IMR-90 (cell line): ENCODE results near the gene DUSP2. TPM values are rescaled to one million over a fixed set of nuclear protein-coding genes. Genes with fewer than 3 reads are reported as not detected.

Experiments
- ATAC-seq: fragments of 200-7000 bp; cut with Tn5 transposase; 2 replicates; pipeline ENCODE4 v1.9.1; 2020; ENCODE audit warnings: low read depth, mild to moderate bottlenecking, moderate library complexity
- BruUV-seq: library from RNA; stranded (reverse); fragments of 400-500 nt; replicated peaks from 2 replicates; lab custom pipeline; 2021; lab: Mats Ljungman, UMichigan
- CTCF ChIA-PET: fragments of 300-600 bp; formaldehyde crosslinking; extraction: SDS; loops from one replicate; lab custom pipeline; 2021; ENCODE audit warnings: antibody characterized with exemption; lab: Yijun Ruan, JAX
- POLR2A ChIA-PET: fragments of 300-600 bp; sonication (Branson Sonifier 250); formaldehyde crosslinking; loops from one replicate; lab custom pipeline; 2022; ENCODE audit warnings: antibody characterized with exemption; ENCODE audit not compliant: unreplicated experiment; lab: Charles Lee
- DNase-seq: peaks from one replicate; pipeline ENCODE4 v3.0.0; 2013
- H2AFZ ChIP-seq: replicated peaks from 2 replicates; pipeline ENCODE3; 2013; ENCODE audit warnings: low read length, mild to moderate bottlenecking; ENCODE audit not compliant: poor library complexity
- H2AK5ac ChIP-seq: 2 replicates; pipeline ENCODE4 v1.6.1; 2013; ENCODE audit warnings: low read depth, low read length, inconsistent platforms
- H2AK9ac ChIP-seq: replicated peaks from 2 replicates; pipeline ENCODE3; 2013; ENCODE audit warnings: mild to moderate bottlenecking, low read depth, low read length, moderate library complexity; ENCODE audit not compliant: poor library complexity
- H2BK120ac ChIP-seq: 2 replicates; pipeline ENCODE4 v1.6.1; 2013; ENCODE audit warnings: low read depth, low read length, inconsistent platforms
- H2BK15ac ChIP-seq: 3 replicates; pipeline ENCODE4 v1.6.1; 2013; ENCODE audit warnings: low read depth, low read length, inconsistent platforms
- H2BK20ac ChIP-seq: 2 replicates; pipeline ENCODE4 v1.6.1; 2013; ENCODE audit warnings: low read depth, mild to moderate bottlenecking, inconsistent platforms, low read length, moderate library complexity
- H2BK5ac ChIP-seq: 2 replicates; pipeline ENCODE4 v1.6.1; 2013; ENCODE audit warnings: mild to moderate bottlenecking, low read depth, low read length, inconsistent platforms; ENCODE audit not compliant: poor library complexity, severe bottlenecking
- H3K14ac ChIP-seq: replicated peaks from 2 replicates; pipeline ENCODE4 v1.6.1; 2013; ENCODE audit warnings: low read depth, low read length, inconsistent platforms
- H3K18ac ChIP-seq: 2 replicates; pipeline ENCODE4 v1.6.1; 2013; ENCODE audit warnings: low read depth, low read length, control low read depth
- H3K23ac ChIP-seq: 2 replicates; pipeline ENCODE4 v1.6.1; 2013; ENCODE audit warnings: low read depth, low read length, inconsistent platforms
- H3K27ac ChIP-seq: 2 replicates; pipeline ENCODE4 v1.5.1; 2013; ENCODE audit warnings: mild to moderate bottlenecking, control low read depth, low read length; ENCODE audit not compliant: insufficient read depth
- H3K27me3 ChIP-seq: 2 replicates; pipeline ENCODE4 v1.6.1; 2013; ENCODE audit warnings: low read length; ENCODE audit not compliant: control insufficient read depth, insufficient read depth
- H3K36me3 ChIP-seq: 2 replicates; pipeline ENCODE4 v1.6.1; 2013; ENCODE audit warnings: low read length, mixed read lengths; ENCODE audit not compliant: control insufficient read depth, insufficient read depth
- H3K4ac ChIP-seq: 2 replicates; pipeline ENCODE4 v1.6.1; 2013; ENCODE audit warnings: low read depth, low read length, inconsistent platforms
- H3K4me1 ChIP-seq: 2 replicates; pipeline ENCODE4 v1.6.1; 2013; ENCODE audit warnings: low read length, mixed read lengths; ENCODE audit not compliant: control insufficient read depth, insufficient read depth
- H3K4me2 ChIP-seq: 2 replicates; pipeline ENCODE4 v1.6.1; 2013; ENCODE audit warnings: low read depth, mild to moderate bottlenecking, control low read depth, low read length, moderate library complexity
- H3K4me3 ChIP-seq: 2 replicates; pipeline ENCODE4 v1.5.1; 2013; ENCODE audit warnings: low read depth, mild to moderate bottlenecking, control low read depth, low read length, moderate library complexity; ENCODE audit not compliant: insufficient read depth
- H3K56ac ChIP-seq: 2 replicates; pipeline ENCODE4 v1.6.1; 2013; ENCODE audit warnings: low read length, inconsistent platforms; ENCODE audit not compliant: insufficient read depth; ENCODE audit errors: extremely low read depth
- H3K79me1 ChIP-seq, 2 experiments: 2 replicates each; pipeline ENCODE4 v1.6.1; 2013; ENCODE audit warnings: low read length in 2 of 2, inconsistent platforms in 1 of 2, low read depth in 1 of 2
- H3K9ac ChIP-seq: 2 replicates; pipeline ENCODE4 v1.6.1; 2013; ENCODE audit warnings: low read depth, low read length, control low read depth
- H3K9me1 ChIP-seq: 2 replicates; pipeline ENCODE4 v1.6.1; 2013; ENCODE audit warnings: low read length, inconsistent platforms; ENCODE audit not compliant: insufficient read depth
- H3K9me3 ChIP-seq: 2 replicates; pipeline ENCODE4 v1.6.1; 2013; ENCODE audit warnings: low read length; ENCODE audit not compliant: control insufficient read depth, insufficient read depth
- H4K20me1 ChIP-seq: 2 replicates; pipeline ENCODE4 v1.6.1; 2013; ENCODE audit warnings: low read length, inconsistent platforms; ENCODE audit not compliant: insufficient read depth
- H4K5ac ChIP-seq: 2 replicates; pipeline ENCODE4 v1.6.1; 2013; ENCODE audit warnings: mild to moderate bottlenecking, low read depth, low read length, control low read depth
- H4K8ac ChIP-seq, 2 experiments: 2 replicates each; pipeline ENCODE4 v1.6.1; 2013; ENCODE audit warnings: low read depth in 2 of 2, low read length in 2 of 2, control low read depth in 1 of 2, inconsistent platforms in 1 of 2
- H4K91ac ChIP-seq: 2 replicates; pipeline ENCODE4 v1.6.1; 2013; ENCODE audit warnings: low read depth, low read length, inconsistent platforms; ENCODE audit not compliant: insufficient read depth
- BHLHE40 ChIP-seq: fragments of 150-350 bp; IDR thresholded peaks from 2 replicates; pipeline ENCODE4 v1.6.1; 2016; ENCODE audit warnings: mild to moderate bottlenecking, low read depth, low read length
- CEBPB ChIP-seq: IDR thresholded peaks from 2 replicates; pipeline ENCODE4 v1.6.1; 2012; ENCODE audit warnings: low read depth, low read length, improper control_type of control experiment
- CHD1 ChIP-seq: IDR thresholded peaks from 2 replicates; pipeline ENCODE4 v1.6.1; 2012; ENCODE audit warnings: low read depth, low read length, improper control_type of control experiment
- MAFK ChIP-seq: IDR thresholded peaks from 2 replicates; pipeline ENCODE4 v1.6.1; 2012; ENCODE audit warnings: low read depth, low read length, improper control_type of control experiment
- MAZ ChIP-seq: IDR thresholded peaks from 2 replicates; pipeline ENCODE4 v1.6.1; 2012; ENCODE audit warnings: low read depth, mild to moderate bottlenecking, low read length, improper control_type of control experiment, moderate library complexity, borderline replicate concordance
- MXI1 ChIP-seq: IDR thresholded peaks from 2 replicates; pipeline ENCODE4 v1.6.1; 2012; ENCODE audit warnings: low read depth, mild to moderate bottlenecking, low read length, moderate library complexity, borderline replicate concordance
- POLR2A ChIP-seq: IDR thresholded peaks from 2 replicates; pipeline ENCODE4 v1.6.1; 2012; ENCODE audit warnings: mild to moderate bottlenecking, low read depth, low read length
- RAD21 ChIP-seq: IDR thresholded peaks from 2 replicates; pipeline ENCODE4 v1.6.1; 2012; ENCODE audit warnings: low read length, improper control_type of control experiment
- RCOR1 ChIP-seq: IDR thresholded peaks from 2 replicates; pipeline ENCODE4 v1.6.1; 2012; ENCODE audit warnings: mild to moderate bottlenecking, low read length, improper control_type of control experiment; ENCODE audit not compliant: insufficient replicate concordance
- SMC3 ChIP-seq: fragments of 150-350 bp; IDR thresholded peaks from 2 replicates; pipeline ENCODE4 v1.6.1; 2016; ENCODE audit warnings: low read depth, mild to moderate bottlenecking, antibody characterized with exemption, low read length, moderate library complexity
- WGBS, 2 experiments: methylation state at CpG; one replicate each; pipeline versions ENCODE4 v1.1.5 to v1.1.7; 2013; ENCODE audit warnings: missing lambda C conversion rate in 2 of 2; ENCODE audit not compliant: insufficient read length in 1 of 2; ENCODE audit errors: extremely low coverage in 2 of 2; 5-methylcytosine and 5-hydroxymethylcytosine counted together
- dilution Hi-C: fragments of 300-500 bp; cut with HindIII; formaldehyde crosslinking; loops from one replicate; pipeline ENCODE4 v1.14.3; 2018; ENCODE audit warnings: low sequenced_read_pairs; ENCODE audit not compliant: unreplicated experiment
- in situ Hi-C: fragments of 300-500 bp; cut with MboI; formaldehyde crosslinking; loops from 3 replicates; pipeline ENCODE4 v1.14.3; 2019; ENCODE audit warnings: low sequenced_read_pairs, inconsistent platforms, mixed read lengths
- intact Hi-C: fragments of 100-400 bp; cut with micrococcal nuclease; formaldehyde crosslinking; loops from 2 replicates; pipeline ENCODE4 v1.10.0; 2022
- polyA plus RNA-seq, 3 experiments: library from polyadenylated mRNA; depleted of rRNA; stranded (reverse); fragments of >200 nt; gene quantifications; 2 replicates each; pipeline ENCODE4 v1.2.3, GENCODE V29; 2012; ENCODE audit warnings: low replicate concordance in 1 of 3
- total RNA-seq: library from RNA; depleted of rRNA; stranded (reverse); fragments of >200 nt; gene quantifications from 2 replicates; pipeline ENCODE4 v1.2.3, GENCODE V29; 2012
- TF ChIP-seq, protein P1 (sequence below): fragments of 150-350 bp; IDR thresholded peaks from 2 replicates; pipeline ENCODE4 v1.6.1; 2017; ENCODE audit warnings: mild to moderate bottlenecking, antibody characterized with exemption, low read length, low read depth
- TF ChIP-seq, protein P2 (sequence below): conservative IDR thresholded peaks from 2 replicates; pipeline ENCODE4 v1.5.1; 2012; ENCODE audit warnings: mild to moderate bottlenecking, low read depth, low read length, improper control_type of control experiment
- TF ChIP-seq, protein P3 (sequence below): fragments of 150-350 bp; IDR thresholded peaks from 2 replicates; pipeline ENCODE4 v1.6.1; 2016; ENCODE audit warnings: low read depth, mild to moderate bottlenecking, low read length, moderate library complexity, borderline replicate concordance

Gene DUSP2
- total and polyA plus RNA-seq, 2 of the 4 experiments (the other 2 are of a cell fraction) = 1.8 to 3.8 TPM

DNA sequence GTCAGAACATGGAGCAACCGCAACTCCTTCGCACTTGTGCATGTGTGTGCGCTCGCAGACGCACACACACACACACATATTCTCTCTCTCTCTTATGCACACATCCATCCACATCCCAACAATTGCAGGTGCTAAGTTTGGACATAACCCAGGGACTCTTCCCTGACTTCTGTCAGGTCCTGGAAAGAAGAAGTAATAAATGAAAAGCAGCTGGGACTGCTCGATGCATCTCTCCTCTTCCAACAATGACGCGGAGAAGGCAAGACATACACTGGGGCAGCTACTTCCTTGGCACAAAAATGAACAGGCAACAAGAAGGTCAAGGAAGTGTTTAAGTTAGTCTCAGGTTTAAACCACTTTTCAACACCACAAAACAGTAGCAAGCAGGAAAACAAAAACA is 39.7 kb upstream of the DUSP2 start:
- intact Hi-C loops = no loop called here
- Histone ChIP-seq H2AFZ (no peak overlapping the region), H2BK15ac (no peak overlapping the region), H3K9me1 (peaks cover 3% of the 10 kb centered on the region; the same call in 1 of the 2 replicates), H3K4ac (no peak overlapping the region), H2BK120ac (no peak overlapping the region), H3K9me3 (no peaks in the 10 kb centered on the region), H3K79me1 (peaks cover 16 to 18% of the 10 kb centered on the region in 2 experiments; a peak in 3 of 4 replicates), H3K4me1 (peaks cover 4% of the 10 kb centered on the region; the same call in 1 of the 2 replicates), H3K18ac (no peak overlapping the region), H3K36me3 (peaks cover 32% of the 10 kb centered on the region), H2AK9ac (no peak overlapping the region), H4K8ac (no peak overlapping the region), H3K4me2 (no peak overlapping the region), H3K9ac (no peak overlapping the region), H2AK5ac (no peak overlapping the region), H3K27me3 (no peaks in the 10 kb centered on the region), H4K91ac (no peak overlapping the region), H3K4me3 (no peak overlapping the region), H2BK5ac (no peak overlapping the region), H3K14ac (no peak overlapping the region), H4K20me1 (peaks cover 5% of the 10 kb centered on the region; the same call in 1 of the 2 replicates), H3K27ac (no peak overlapping the region), H2BK20ac (no peak overlapping the region), H3K56ac (no peak overlapping the region), H3K23ac (no peak overlapping the region), H4K5ac (no peak overlapping the region)
- BruUV-seq = no TSS peak
- DNase-seq (no peak), ATAC-seq (no peak)
- ChIA-PET POLR2A (no interaction called here), CTCF (interaction anchor here (1.6 kb wide), 1 partner anchor 11 kb away, joined by 5 read pairs; no protein-coding TSS in a partner anchor)
- WGBS, 2 experiments = 100% methylated on average over 5 of the region's 8 CpGs; no CpG with 5 or more reads in 1 of the 2 experiments
- TF ChIP-seq POLR2A (no peak), CEBPB (no peak), RCOR1 (no peak), MXI1 (no peak), MAFK (no peak), SMC3 (no peak), MAZ (no peak), BHLHE40 (no peak), RAD21 (no peak), CHD1 (no peak)
- TF ChIP-seq, protein P1, sequence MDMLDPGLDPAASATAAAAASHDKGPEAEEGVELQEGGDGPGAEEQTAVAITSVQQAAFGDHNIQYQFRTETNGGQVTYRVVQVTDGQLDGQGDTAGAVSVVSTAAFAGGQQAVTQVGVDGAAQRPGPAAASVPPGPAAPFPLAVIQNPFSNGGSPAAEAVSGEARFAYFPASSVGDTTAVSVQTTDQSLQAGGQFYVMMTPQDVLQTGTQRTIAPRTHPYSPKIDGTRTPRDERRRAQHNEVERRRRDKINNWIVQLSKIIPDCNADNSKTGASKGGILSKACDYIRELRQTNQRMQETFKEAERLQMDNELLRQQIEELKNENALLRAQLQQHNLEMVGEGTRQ = no peak
- TF ChIP-seq, protein P2, sequence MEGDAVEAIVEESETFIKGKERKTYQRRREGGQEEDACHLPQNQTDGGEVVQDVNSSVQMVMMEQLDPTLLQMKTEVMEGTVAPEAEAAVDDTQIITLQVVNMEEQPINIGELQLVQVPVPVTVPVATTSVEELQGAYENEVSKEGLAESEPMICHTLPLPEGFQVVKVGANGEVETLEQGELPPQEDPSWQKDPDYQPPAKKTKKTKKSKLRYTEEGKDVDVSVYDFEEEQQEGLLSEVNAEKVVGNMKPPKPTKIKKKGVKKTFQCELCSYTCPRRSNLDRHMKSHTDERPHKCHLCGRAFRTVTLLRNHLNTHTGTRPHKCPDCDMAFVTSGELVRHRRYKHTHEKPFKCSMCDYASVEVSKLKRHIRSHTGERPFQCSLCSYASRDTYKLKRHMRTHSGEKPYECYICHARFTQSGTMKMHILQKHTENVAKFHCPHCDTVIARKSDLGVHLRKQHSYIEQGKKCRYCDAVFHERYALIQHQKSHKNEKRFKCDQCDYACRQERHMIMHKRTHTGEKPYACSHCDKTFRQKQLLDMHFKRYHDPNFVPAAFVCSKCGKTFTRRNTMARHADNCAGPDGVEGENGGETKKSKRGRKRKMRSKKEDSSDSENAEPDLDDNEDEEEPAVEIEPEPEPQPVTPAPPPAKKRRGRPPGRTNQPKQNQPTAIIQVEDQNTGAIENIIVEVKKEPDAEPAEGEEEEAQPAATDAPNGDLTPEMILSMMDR = no peak
- TF ChIP-seq, protein P3, sequence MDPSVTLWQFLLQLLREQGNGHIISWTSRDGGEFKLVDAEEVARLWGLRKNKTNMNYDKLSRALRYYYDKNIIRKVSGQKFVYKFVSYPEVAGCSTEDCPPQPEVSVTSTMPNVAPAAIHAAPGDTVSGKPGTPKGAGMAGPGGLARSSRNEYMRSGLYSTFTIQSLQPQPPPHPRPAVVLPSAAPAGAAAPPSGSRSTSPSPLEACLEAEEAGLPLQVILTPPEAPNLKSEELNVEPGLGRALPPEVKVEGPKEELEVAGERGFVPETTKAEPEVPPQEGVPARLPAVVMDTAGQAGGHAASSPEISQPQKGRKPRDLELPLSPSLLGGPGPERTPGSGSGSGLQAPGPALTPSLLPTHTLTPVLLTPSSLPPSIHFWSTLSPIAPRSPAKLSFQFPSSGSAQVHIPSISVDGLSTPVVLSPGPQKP = no peak
- dilution Hi-C loops = no loop called here
- in situ Hi-C loops = no loop called here
